WTC11 (cell line): ENCODE measurements around the gene XRCC1.

Source experiments
- CTCF ChIP-seq: fragments of 200-600 bp; IDR thresholded peaks from 2 replicates; pipeline ENCODE4 v1.8.0; 2022; ENCODE audit warnings: antibody characterized with exemption
- ETV6 ChIP-seq: sonication (generic); formaldehyde crosslinking; IDR thresholded peaks from 2 replicates; pipeline ENCODE4 v1.8.1; 2022; ENCODE audit warnings: mild to moderate bottlenecking, missing genetic modification reagents
- NFE2L1 ChIP-seq: sonication (generic); formaldehyde crosslinking; IDR thresholded peaks from 2 replicates; pipeline ENCODE4 v1.8.1; 2023; ENCODE audit warnings: missing genetic modification reagents
- NR1H2 ChIP-seq: sonication (generic); formaldehyde crosslinking; IDR thresholded peaks from 2 replicates; pipeline ENCODE4 v1.9.0; 2021; ENCODE audit warnings: mild to moderate bottlenecking, moderate library complexity, missing genetic modification reagents
- TF ChIP-seq, protein P1 (sequence below): sonication (generic); formaldehyde crosslinking; IDR thresholded peaks from 2 replicates; pipeline ENCODE4 v1.8.0; 2022; ENCODE audit warnings: mild to moderate bottlenecking, missing genetic modification reagents
- TF ChIP-seq, protein P2 (sequence below): sonication (generic); formaldehyde crosslinking; IDR thresholded peaks from 2 replicates; pipeline ENCODE4 v1.8.0; 2022; ENCODE audit warnings: mild to moderate bottlenecking, missing genetic modification reagents
- TF ChIP-seq, protein P3 (sequence below): sonication (generic); formaldehyde crosslinking; IDR thresholded peaks from 2 replicates; pipeline ENCODE4 v1.8.1; 2022; ENCODE audit warnings: low read depth, missing genetic modification reagents, borderline replicate concordance

DNA sequence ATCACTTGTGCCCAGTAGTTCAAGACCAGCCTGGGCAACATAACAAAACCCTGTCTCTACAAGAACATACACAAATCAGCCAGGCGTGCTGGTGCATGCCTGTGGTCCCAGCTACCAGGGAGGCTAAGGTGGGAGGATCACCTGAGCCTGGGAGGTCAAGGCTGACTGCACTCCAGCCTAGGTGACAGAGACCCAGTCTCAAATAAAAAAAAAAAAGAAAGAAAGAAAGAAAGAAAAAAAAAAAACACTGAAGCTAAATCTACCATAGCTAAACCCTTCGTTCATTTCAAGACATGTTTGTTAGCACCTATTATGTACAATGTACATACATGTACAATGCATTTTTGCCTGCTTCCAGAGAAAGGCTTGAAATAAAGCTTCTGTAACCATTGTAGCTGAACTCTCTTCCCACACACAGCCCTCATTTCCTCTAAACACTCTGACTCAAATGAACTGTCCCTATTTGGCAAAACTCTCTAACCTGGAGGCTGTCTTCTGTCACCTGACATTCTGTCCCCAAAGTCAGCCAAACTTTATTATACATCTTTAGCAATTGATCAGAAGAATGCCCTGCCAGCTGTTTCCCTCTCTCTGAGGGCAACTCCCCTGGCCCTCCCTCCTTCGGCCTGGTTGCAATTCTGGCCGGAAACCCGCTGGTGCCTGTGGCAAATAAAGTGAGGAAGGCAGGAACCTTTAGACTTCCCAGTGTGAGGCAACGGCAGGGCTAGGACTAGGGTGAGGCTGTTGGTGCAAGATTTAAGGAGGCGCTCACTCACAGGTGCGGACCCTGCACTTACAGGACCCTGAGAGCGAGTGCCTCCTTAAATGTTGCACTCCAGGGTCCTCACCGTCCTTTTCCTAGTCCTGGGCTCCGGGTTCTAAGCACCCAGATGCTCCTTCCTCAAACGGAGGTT is 50.1 kb downstream of the XRCC1 start:
- TF ChIP-seq, protein P1, sequence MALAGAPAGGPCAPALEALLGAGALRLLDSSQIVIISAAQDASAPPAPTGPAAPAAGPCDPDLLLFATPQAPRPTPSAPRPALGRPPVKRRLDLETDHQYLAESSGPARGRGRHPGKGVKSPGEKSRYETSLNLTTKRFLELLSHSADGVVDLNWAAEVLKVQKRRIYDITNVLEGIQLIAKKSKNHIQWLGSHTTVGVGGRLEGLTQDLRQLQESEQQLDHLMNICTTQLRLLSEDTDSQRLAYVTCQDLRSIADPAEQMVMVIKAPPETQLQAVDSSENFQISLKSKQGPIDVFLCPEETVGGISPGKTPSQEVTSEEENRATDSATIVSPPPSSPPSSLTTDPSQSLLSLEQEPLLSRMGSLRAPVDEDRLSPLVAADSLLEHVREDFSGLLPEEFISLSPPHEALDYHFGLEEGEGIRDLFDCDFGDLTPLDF (CRISPR knock-in tag), result no peak
- no peak for TF ChIP-seq CTCF
- no peak for TF ChIP-seq ETV6 (CRISPR knock-in tag)
- TF ChIP-seq NFE2L1 (CRISPR knock-in tag), result no peak
- TF ChIP-seq, protein P2, sequence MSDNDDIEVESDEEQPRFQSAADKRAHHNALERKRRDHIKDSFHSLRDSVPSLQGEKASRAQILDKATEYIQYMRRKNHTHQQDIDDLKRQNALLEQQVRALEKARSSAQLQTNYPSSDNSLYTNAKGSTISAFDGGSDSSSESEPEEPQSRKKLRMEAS (CRISPR knock-in tag), result no peak
- TF ChIP-seq, protein P3, sequence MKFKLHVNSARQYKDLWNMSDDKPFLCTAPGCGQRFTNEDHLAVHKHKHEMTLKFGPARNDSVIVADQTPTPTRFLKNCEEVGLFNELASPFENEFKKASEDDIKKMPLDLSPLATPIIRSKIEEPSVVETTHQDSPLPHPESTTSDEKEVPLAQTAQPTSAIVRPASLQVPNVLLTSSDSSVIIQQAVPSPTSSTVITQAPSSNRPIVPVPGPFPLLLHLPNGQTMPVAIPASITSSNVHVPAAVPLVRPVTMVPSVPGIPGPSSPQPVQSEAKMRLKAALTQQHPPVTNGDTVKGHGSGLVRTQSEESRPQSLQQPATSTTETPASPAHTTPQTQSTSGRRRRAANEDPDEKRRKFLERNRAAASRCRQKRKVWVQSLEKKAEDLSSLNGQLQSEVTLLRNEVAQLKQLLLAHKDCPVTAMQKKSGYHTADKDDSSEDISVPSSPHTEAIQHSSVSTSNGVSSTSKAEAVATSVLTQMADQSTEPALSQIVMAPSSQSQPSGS (CRISPR knock-in tag), result no peak
- no peak for TF ChIP-seq NR1H2 (CRISPR knock-in tag)
